ENCODE results near the gene GRHPR.

GRHPR gene

DNA sequence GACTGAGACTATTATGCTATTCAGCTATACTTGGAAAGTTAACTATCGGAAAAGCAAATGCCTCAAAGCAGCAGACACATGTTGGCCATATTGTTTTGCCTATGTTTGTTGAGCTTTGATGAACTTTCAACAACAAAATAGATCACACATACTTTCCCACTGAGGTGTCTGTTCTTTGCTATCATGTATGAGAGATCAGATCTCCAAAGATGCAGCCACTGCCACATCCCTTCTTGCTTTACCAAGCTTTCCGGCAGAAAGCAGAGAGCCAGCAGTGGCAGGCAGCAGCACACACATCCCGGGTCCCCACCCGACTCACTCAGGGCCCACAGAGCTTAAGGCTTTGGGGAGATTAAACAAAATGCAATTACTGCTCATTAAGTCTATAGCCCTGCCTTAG lies 23.9 kb downstream of the GRHPR start:
- Histone ChIP-seq H3K27me3 (ENCODE audit: control insufficient read depth, insufficient read depth, low read length) (no peaks in the 10 kb centered on the region), H3K4me1 (ENCODE audit: control insufficient read depth, insufficient read depth, low read length) (no peaks in the 10 kb centered on the region), H3K9me3 (ENCODE audit: control insufficient read depth, insufficient read depth, low read length) (no peaks in the 10 kb centered on the region), H3K4me3 (ENCODE audit: low read length) (no peak overlapping the region), H3K27ac (ENCODE audit: low read length) (no peak overlapping the region), H3K36me3 (ENCODE audit: control insufficient read depth, insufficient read depth, low read length) (peaks cover 10% of the 10 kb centered on the region)
- no peak for DNase-seq (ENCODE audit: low read depth, low spot score)
- WGBS (ENCODE audit: insufficient coverage, insufficient read length) = no CpG with 5 or more reads among the region's 4 CpGs

DNA sequence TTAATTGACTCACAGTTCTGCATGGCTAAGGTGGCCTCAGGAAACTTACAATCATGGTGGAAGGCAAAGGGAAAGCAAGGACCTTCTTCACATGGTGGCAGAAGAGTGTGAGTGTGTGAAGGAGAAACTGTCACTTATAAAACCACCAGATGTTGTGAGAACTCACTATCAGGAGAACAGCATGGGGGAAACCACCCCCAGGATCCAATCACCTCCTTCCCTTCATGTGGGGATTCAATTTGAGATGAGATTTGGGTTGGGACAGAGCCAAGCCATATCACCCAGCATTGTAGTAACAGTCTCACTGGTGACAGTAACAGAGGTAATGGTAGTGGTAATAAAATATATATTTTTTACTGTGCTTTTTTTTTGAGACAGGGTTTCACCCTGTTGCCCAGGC lies 24.6 kb downstream of the GRHPR start:
- Histone ChIP-seq H3K4me3 (ENCODE audit: low read length) (no peak overlapping the region), H3K27me3 (ENCODE audit: control insufficient read depth, insufficient read depth, low read length) (no peaks in the 10 kb centered on the region), H3K36me3 (ENCODE audit: control insufficient read depth, insufficient read depth, low read length) (peaks cover 5% of the 10 kb centered on the region), H3K27ac (ENCODE audit: low read length) (no peak overlapping the region), H3K9me3 (ENCODE audit: control insufficient read depth, insufficient read depth, low read length) (no peaks in the 10 kb centered on the region), H3K4me1 (ENCODE audit: control insufficient read depth, insufficient read depth, low read length) (no peaks in the 10 kb centered on the region)
- no peak for DNase-seq (ENCODE audit: low read depth, low spot score)

GRCh38 chr9:37449862-37450632 lies 27.6 kb downstream of the GRHPR start:
- no peaks in the 10 kb centered on the region for H3K4me1 ChIP-seq (ENCODE audit: control insufficient read depth, insufficient read depth, low read length)
- H3K4me3 ChIP-seq (ENCODE audit: low read length) = no peak overlapping the region
- no peaks in the 10 kb centered on the region for H3K27me3 ChIP-seq (ENCODE audit: control insufficient read depth, insufficient read depth, low read length)
- no peaks in the 10 kb centered on the region for H3K9me3 ChIP-seq (ENCODE audit: control insufficient read depth, insufficient read depth, low read length)
- no peak overlapping the region for H3K27ac ChIP-seq (ENCODE audit: low read length)
- DNase-seq (ENCODE audit: low read depth, low spot score) = no peak
- H3K36me3 ChIP-seq (ENCODE audit: control insufficient read depth, insufficient read depth, low read length) = no peaks in the 10 kb centered on the region
- no CpG with 5 or more reads among the region's 12 CpGs for WGBS (ENCODE audit: insufficient coverage, insufficient read length)

- no peaks in the 10 kb centered on the region for H3K4me1 ChIP-seq (ENCODE audit: control insufficient read depth, insufficient read depth, low read length)
- H3K27me3 ChIP-seq (ENCODE audit: control insufficient read depth, insufficient read depth, low read length) = no peaks in the 10 kb centered on the region
- DNase-seq (ENCODE audit: low read depth, low spot score) = no peak
- no peak overlapping the region for H3K4me3 ChIP-seq (ENCODE audit: low read length)
- H3K36me3 ChIP-seq (ENCODE audit: control insufficient read depth, insufficient read depth, low read length) = no peaks in the 10 kb centered on the region; the same call in 1 of the 2 replicates
- H3K27ac ChIP-seq (ENCODE audit: low read length) = no peak overlapping the region
- H3K9me3 ChIP-seq (ENCODE audit: control insufficient read depth, insufficient read depth, low read length) = no peaks in the 10 kb centered on the region
- WGBS (ENCODE audit: insufficient coverage, insufficient read length) = no CpG with 5 or more reads among the region's 3 CpGs
Measured at GRCh38 chr9:37451628-37452027, 29.1 kb downstream of the GRHPR start.

DNA sequence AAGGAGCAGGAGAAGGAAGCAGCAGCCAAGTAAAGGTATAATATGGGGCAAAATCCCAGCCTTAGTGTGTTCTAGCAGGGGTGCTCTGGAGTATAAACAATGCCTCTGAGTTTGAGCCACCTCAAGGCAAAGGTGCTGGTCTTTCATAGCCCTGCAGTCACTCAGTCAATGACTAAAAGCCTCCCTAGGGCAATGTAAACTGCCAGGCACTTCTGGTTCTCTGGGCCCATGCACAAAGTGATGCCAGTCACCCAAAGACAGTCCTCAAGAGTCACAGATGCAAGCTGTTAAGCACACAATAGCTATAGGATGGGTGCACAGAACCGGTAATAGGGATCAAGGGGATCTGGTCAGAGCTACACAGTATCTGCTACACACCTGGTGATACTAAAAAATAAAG lies 30.1 kb downstream of the GRHPR start:
- H3K4me1 ChIP-seq (ENCODE audit: control insufficient read depth, insufficient read depth, low read length) = no peaks in the 10 kb centered on the region
- H3K36me3 ChIP-seq (ENCODE audit: control insufficient read depth, insufficient read depth, low read length) = no peaks in the 10 kb centered on the region; the same call in 1 of the 2 replicates
- no peak for DNase-seq (ENCODE audit: low read depth, low spot score)
- no peaks in the 10 kb centered on the region for H3K9me3 ChIP-seq (ENCODE audit: control insufficient read depth, insufficient read depth, low read length)
- H3K27me3 ChIP-seq (ENCODE audit: control insufficient read depth, insufficient read depth, low read length) = no peaks in the 10 kb centered on the region
- WGBS (ENCODE audit: insufficient coverage, insufficient read length) = no CpG with 5 or more reads among the region's 1 CpG
- no peak overlapping the region for H3K27ac ChIP-seq (ENCODE audit: low read length)
- H3K4me3 ChIP-seq (ENCODE audit: low read length) = no peak overlapping the region

- Histone ChIP-seq H3K36me3 (ENCODE audit: control insufficient read depth, insufficient read depth, low read length) (no peaks in the 10 kb centered on the region; the same call in 1 of the 2 replicates), H3K27ac (ENCODE audit: low read length) (no peak overlapping the region), H3K9me3 (ENCODE audit: control insufficient read depth, insufficient read depth, low read length) (no peaks in the 10 kb centered on the region), H3K4me3 (ENCODE audit: low read length) (no peak overlapping the region), H3K27me3 (ENCODE audit: control insufficient read depth, insufficient read depth, low read length) (no peaks in the 10 kb centered on the region), H3K4me1 (ENCODE audit: control insufficient read depth, insufficient read depth, low read length) (no peaks in the 10 kb centered on the region)
- WGBS (ENCODE audit: insufficient coverage, insufficient read length) = no CpG with 5 or more reads among the region's 1 CpG
- DNase-seq (ENCODE audit: low read depth, low spot score) = no peak
Measured at GRCh38 chr9:37453827-37454226, 31.3 kb downstream of the GRHPR start.

DNA sequence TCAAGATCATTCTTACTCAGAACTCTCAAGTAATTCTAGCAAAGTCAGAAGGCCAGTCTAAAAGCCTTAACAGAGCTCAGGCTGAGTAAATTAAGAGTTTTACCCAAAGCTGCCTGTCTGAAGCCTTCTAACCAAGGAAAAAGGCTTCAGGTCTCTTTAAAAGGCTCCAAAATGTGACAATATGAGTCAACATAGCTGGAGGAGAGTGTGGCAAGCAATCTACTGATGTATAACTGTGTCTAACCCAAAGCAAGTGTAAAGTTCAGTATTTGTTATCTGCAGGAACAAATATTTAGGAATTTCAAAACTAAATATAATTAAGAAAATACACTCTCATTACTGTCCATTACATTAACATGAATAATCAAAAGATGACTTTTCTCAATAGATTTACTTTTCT lies 31.7 kb downstream of the GRHPR start:
- Histone ChIP-seq H3K27ac (ENCODE audit: low read length) (no peak overlapping the region), H3K4me1 (ENCODE audit: control insufficient read depth, insufficient read depth, low read length) (no peaks in the 10 kb centered on the region), H3K9me3 (ENCODE audit: control insufficient read depth, insufficient read depth, low read length) (no peaks in the 10 kb centered on the region), H3K36me3 (ENCODE audit: control insufficient read depth, insufficient read depth, low read length) (no peaks in the 10 kb centered on the region; the same call in 1 of the 2 replicates), H3K27me3 (ENCODE audit: control insufficient read depth, insufficient read depth, low read length) (no peaks in the 10 kb centered on the region), H3K4me3 (ENCODE audit: low read length) (no peak overlapping the region)
- DNase-seq (ENCODE audit: low read depth, low spot score) = no peak

- Histone ChIP-seq H3K36me3 (ENCODE audit: control insufficient read depth, insufficient read depth, low read length) (no peaks in the 10 kb centered on the region; the same call in 1 of the 2 replicates), H3K9me3 (ENCODE audit: control insufficient read depth, insufficient read depth, low read length) (no peaks in the 10 kb centered on the region), H3K4me3 (ENCODE audit: low read length) (no peak overlapping the region), H3K27me3 (ENCODE audit: control insufficient read depth, insufficient read depth, low read length) (no peaks in the 10 kb centered on the region), H3K4me1 (ENCODE audit: control insufficient read depth, insufficient read depth, low read length) (no peaks in the 10 kb centered on the region), H3K27ac (ENCODE audit: low read length) (no peak overlapping the region)
- no CpG with 5 or more reads among the region's 7 CpGs for WGBS (ENCODE audit: insufficient coverage, insufficient read length)
- DNase-seq (ENCODE audit: low read depth, low spot score) = no peak
Measured at GRCh38 chr9:37455884-37456647, 33.6 kb downstream of the GRHPR start.

DNA sequence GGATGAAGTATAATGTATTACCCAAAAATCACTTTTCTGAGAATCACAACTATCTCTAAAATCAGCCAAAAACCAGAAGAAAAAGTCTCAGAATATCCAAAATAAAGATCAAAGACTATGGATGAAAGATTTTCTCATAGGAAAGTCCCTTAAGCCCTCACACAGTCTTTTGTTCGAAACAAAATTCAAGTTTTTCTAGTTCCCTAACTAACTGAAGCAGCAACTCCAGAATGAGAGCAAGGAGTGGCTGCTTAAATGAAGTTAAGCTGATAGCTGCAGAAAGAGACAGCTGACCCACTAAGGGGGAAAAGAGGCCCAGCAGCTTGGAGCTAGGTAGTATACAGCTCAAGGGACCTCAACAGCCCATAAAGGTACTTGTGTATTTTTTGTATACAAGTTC lies 34.3 kb downstream of the GRHPR start:
- H3K4me3 ChIP-seq (ENCODE audit: low read length) = no peak overlapping the region
- H3K9me3 ChIP-seq (ENCODE audit: control insufficient read depth, insufficient read depth, low read length) = no peaks in the 10 kb centered on the region
- no peaks in the 10 kb centered on the region; the same call in 1 of the 2 replicates for H3K36me3 ChIP-seq (ENCODE audit: control insufficient read depth, insufficient read depth, low read length)
- no peak overlapping the region for H3K27ac ChIP-seq (ENCODE audit: low read length)
- no peaks in the 10 kb centered on the region for H3K4me1 ChIP-seq (ENCODE audit: control insufficient read depth, insufficient read depth, low read length)
- no peaks in the 10 kb centered on the region for H3K27me3 ChIP-seq (ENCODE audit: control insufficient read depth, insufficient read depth, low read length)
- WGBS (ENCODE audit: insufficient coverage, insufficient read length) = no CpG with 5 or more reads among the region's 1 CpG
- no peak for DNase-seq (ENCODE audit: low read depth, low spot score)

- Histone ChIP-seq H3K9me3 (ENCODE audit: control insufficient read depth, insufficient read depth, low read length) (no peaks in the 10 kb centered on the region), H3K27ac (ENCODE audit: low read length) (no peak overlapping the region), H3K36me3 (ENCODE audit: control insufficient read depth, insufficient read depth, low read length) (no peaks in the 10 kb centered on the region), H3K4me1 (ENCODE audit: control insufficient read depth, insufficient read depth, low read length) (no peaks in the 10 kb centered on the region), H3K4me3 (ENCODE audit: low read length) (no peak overlapping the region; the same call in 1 of the 2 replicates), H3K27me3 (ENCODE audit: control insufficient read depth, insufficient read depth, low read length) (no peaks in the 10 kb centered on the region)
- no peak for DNase-seq (ENCODE audit: low read depth, low spot score)
- no CpG with 5 or more reads among the region's 3 CpGs for WGBS (ENCODE audit: insufficient coverage, insufficient read length)
Measured at GRCh38 chr9:37464006-37464405, 41.5 kb downstream of the GRHPR start.
